Measurements from ENCODE around the gene AP1S2. TPM values are rescaled to one million over a fixed set of nuclear protein-coding genes. Genes with fewer than 3 reads are reported as not detected.

AP1S2 gene
- total RNA-seq, 1 donor from 2014 or later, result 66.1 TPM

- Mint-ChIP-seq H3K4me1 (ENCODE audit: unreplicated experiment) (peaks cover 12% of the 10 kb centered on the region), H3K4me3 (ENCODE audit: unreplicated experiment) (no peak overlapping the region), H3K9me3 (ENCODE audit: unreplicated experiment) (no peaks in the 10 kb centered on the region), H3K36me3 (ENCODE audit: low read depth, unreplicated experiment) (no peaks in the 10 kb centered on the region), H3K27me3 (ENCODE audit: unreplicated experiment) (peaks cover 2% of the 10 kb centered on the region), H3K27ac (ENCODE audit: unreplicated experiment) (no peak overlapping the region)
- DNase-seq (ENCODE audit: low spot score), result no peak
- no peak for TF ChIP-seq CTCF (IDR thresholded peaks at IDR 0.05; ENCODE audit: unreplicated experiment)
Observed at GRCh38 chrX:15856636-15857035, 2.0 kb upstream of the AP1S2 start.

- Mint-ChIP-seq H3K27me3 (ENCODE audit: unreplicated experiment) (peaks cover 2% of the 10 kb centered on the region), H3K9me3 (ENCODE audit: unreplicated experiment) (no peaks in the 10 kb centered on the region), H3K36me3 (ENCODE audit: low read depth, unreplicated experiment) (peaks cover 2% of the 10 kb centered on the region), H3K4me1 (ENCODE audit: unreplicated experiment) (peaks cover 12% of the 10 kb centered on the region), H3K27ac (ENCODE audit: unreplicated experiment) (no peak overlapping the region), H3K4me3 (ENCODE audit: unreplicated experiment) (no peak overlapping the region)
- TF ChIP-seq CTCF (IDR thresholded peaks at IDR 0.05; ENCODE audit: unreplicated experiment), result no peak
- DNase-seq (ENCODE audit: low spot score), result no peak
Observed at GRCh38 chrX:15856222-15856587, 1.6 kb upstream of the AP1S2 start.

- Mint-ChIP-seq H3K4me1 (ENCODE audit: unreplicated experiment) (peaks cover 16% of the 10 kb centered on the region), H3K9me3 (ENCODE audit: unreplicated experiment) (no peaks in the 10 kb centered on the region), H3K4me3 (ENCODE audit: unreplicated experiment) (peak overlapping the region; percentile 91), H3K27me3 (ENCODE audit: unreplicated experiment) (peaks cover 2% of the 10 kb centered on the region), H3K36me3 (ENCODE audit: low read depth, unreplicated experiment) (peaks cover 6% of the 10 kb centered on the region), H3K27ac (ENCODE audit: unreplicated experiment) (peak overlapping the region; percentile 52)
- no peak for DNase-seq (ENCODE audit: low spot score)
- no peak for TF ChIP-seq CTCF (IDR thresholded peaks at IDR 0.05; ENCODE audit: unreplicated experiment)
Observed at GRCh38 chrX:15855568-15856221, 1.1 kb upstream of the AP1S2 start.

- DNase-seq (ENCODE audit: low spot score), result peak; percentile 42
- no peak for TF ChIP-seq CTCF (IDR thresholded peaks at IDR 0.05; ENCODE audit: unreplicated experiment)
- H3K27ac Mint-ChIP-seq (ENCODE audit: unreplicated experiment), result no peak overlapping the region
- peaks cover 2% of the 10 kb centered on the region for H3K27me3 Mint-ChIP-seq (ENCODE audit: unreplicated experiment)
- H3K4me1 Mint-ChIP-seq (ENCODE audit: unreplicated experiment), result peaks cover 16% of the 10 kb centered on the region
- H3K9me3 Mint-ChIP-seq (ENCODE audit: unreplicated experiment), result no peaks in the 10 kb centered on the region
- H3K4me3 Mint-ChIP-seq (ENCODE audit: unreplicated experiment), result peak overlapping the region; percentile 90
- H3K36me3 Mint-ChIP-seq (ENCODE audit: low read depth, unreplicated experiment), result peaks cover 12% of the 10 kb centered on the region
Observed at GRCh38 chrX:15854080-15854655, 445 bp downstream of the AP1S2 start.

- H3K4me1 Mint-ChIP-seq (ENCODE audit: unreplicated experiment), result peaks cover 16% of the 10 kb centered on the region
- H3K27ac Mint-ChIP-seq (ENCODE audit: unreplicated experiment), result peak overlapping the region; percentile 75
Observed at GRCh38 chrX:15853586-15854079, 980 bp downstream of the AP1S2 start.

More at GRCh38 chrX:15853586-15854079, 980 bp downstream of the AP1S2 start:
- no peak for DNase-seq (ENCODE audit: low spot score)
- no peaks in the 10 kb centered on the region for H3K9me3 Mint-ChIP-seq (ENCODE audit: unreplicated experiment)
- TF ChIP-seq CTCF (IDR thresholded peaks at IDR 0.05; ENCODE audit: unreplicated experiment), result no peak
- H3K27me3 Mint-ChIP-seq (ENCODE audit: unreplicated experiment), result peaks cover 2% of the 10 kb centered on the region
- peaks cover 12% of the 10 kb centered on the region for H3K36me3 Mint-ChIP-seq (ENCODE audit: low read depth, unreplicated experiment)
- H3K4me3 Mint-ChIP-seq (ENCODE audit: unreplicated experiment), result peak overlapping the region; percentile 90
